GF-D8 (cell line): ENCODE data around the gene ARID4B.
A peak's percentile ranks its signal among the peaks of the same experiment; 100 is the strongest.
"Not testable (repeated sequence)": the region's sequence is repeated elsewhere in the genome, so short reads cannot be mapped to it uniquely, and the experiment has no call there.

Experiments used
- DNase-seq: peaks from one replicate; lab custom pipeline; 2025; lab: John Stamatoyannopoulos, UW

Gene ARID4B

DNA sequence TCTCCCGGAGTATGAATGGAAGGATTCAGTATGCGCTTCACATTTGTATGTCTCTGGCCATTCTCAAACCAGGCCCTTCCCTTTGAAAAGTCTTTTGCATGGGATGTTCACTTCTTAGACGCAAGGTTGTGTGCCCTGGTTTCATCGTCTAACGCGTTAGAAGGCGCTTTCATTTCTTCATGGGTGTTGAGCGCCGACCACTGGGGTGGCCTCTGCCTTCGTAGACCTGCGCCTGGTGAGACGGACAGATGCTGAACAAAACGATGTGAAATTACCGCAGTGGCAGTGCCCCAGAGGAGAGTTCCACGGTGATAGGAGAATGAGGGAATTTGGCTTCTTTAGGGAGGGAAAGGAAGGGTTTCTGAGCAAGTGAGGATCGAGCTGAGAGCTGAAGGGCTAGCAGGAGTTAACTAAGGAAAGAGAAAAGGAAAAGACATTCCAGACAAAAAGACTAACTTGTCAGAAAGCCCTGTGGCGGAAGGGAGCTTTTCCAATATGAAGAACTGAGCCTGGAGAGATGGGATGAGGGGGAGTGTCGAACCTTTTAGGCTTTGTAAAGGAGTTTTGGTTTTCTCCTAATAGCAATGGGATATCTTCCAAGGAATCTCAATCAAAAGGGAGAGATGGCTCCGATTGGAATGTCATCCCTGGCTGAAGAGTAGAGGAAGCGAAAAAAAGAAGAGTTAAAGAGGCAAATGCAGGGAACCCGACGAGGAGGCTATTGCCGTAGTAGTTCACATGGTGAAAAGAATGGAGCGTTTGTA, 1.3 kb upstream of the ARID4B start:
- peak; percentile 62 for DNase-seq

DNA sequence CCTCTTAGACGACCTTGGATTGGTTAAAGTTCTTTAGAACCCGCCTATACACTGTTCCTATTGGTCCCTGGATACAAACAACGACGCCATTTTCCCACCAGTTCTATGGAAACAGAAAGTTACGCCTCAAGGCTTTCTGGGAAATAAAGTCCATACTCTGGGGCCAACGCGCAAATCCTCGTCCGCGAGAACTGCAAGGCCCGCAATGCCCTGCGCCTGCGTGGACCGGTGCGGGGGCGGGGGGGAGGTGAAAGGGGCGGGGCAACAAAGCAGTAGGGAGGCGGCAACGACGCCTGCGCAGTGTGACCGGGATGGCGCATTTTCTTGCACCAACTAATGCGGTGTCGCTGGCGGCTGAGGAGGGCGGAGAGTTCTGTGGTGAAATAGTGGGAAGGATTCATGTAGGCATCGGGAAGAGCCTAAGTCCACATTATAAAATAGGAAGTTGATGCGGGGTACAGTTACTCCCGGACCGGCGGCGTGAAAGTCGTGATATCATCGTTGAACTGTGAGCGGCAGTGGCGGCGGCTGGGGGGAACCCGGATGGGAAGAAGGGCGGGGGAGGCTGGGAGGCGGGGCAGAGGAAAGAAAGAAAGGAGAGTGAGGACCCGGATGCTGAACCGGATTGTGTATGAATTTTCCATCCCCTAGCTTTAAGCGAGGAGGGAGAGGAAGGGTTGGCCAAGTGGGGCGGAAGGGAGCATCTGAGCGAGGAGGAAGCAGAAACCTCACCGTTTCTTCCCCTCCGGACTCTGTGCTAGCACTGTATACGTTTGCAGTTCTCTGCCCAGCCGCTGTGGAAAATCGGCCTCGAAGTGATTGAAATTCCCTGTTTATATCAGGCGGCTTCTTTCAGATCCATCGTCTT, 526 bp upstream of the ARID4B start, which contains the start of gene GGPS1:
GGPS1 (plus strand) TSS at position 300 of the 868 bp plus-strand sequence. CDS start 6,695 bp downstream, outside the sequence.
- DNase-seq, result peak; percentile 99

DNA sequence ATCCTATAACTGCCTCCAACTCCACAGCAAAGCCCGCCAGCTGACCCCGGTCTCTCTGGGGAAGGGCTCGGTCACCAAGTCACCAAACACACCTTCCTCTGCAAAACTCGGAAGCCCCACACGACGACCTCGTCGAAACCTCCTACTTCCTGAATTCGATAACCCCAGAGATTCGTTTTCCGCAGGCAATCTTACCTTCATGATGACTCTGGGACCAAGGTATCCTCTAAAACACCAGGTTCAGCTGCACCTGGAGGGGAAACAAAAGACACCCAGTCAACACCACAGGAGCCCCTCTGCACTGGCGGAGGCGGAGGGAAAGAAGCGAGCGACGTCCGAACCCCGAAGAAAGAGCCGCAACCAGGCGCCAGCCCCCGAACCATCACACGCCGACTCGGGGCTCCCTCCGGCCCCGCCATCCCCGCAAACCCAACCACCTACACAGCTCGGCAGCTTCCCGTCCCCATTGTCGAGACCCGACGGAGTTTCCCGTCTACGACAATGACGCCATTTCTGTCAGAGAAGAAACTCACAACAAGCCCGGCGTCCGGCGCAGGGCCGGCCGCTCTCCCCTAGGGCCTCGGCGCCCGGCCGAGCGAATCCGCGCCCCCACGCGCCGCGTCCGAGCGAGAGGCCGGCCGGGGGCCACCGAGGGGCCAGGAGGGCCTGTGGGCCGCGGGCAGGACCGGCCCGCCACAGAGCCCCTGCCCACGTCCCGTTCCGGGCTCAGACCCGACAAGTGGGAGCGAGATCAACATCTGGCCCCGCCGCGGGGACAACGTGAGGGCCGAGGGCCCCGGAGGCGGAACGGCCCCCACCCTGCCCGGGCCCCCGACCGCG, 1.0 kb downstream of the ARID4B start:
- peak; percentile 24 for DNase-seq

DNA sequence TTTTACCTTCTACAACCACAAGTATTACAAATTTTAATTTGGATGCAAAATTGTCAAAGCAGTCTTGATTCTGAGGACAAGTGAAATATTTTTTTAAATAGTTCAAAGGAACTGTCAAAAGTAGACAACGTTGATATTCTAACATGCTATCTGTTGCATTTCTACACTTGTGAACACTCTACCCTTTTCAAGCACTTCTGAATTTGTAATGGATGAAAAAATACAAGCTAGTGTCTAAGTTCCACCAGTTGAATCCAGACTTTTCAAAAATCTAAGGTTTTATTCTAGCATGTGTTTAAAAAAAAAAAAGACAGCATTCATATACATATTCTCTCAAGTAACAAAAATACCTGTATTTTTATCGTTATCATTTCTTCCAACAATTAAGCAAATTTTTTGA, 2.1 kb downstream of the ARID4B start:
- no peak for DNase-seq

DNA sequence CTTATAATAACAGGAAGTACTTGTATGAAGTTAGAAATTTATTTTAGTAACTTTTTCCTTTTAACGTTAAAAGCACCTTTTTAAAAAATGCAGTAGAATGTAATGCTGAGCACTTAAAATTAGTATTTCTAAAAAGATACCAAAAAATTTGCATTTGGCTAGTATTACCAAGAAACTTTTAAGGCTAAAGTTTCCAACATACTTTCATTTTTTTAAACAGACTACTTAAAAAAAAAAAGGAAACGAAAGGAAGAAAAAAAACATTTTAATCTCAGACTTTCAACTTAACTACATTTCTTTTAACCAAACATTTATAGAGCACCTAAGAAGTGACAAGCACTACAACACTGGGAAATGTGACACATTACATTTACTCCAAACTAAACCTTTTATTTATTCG, 2.8 kb downstream of the ARID4B start:
- no peak for DNase-seq

DNA sequence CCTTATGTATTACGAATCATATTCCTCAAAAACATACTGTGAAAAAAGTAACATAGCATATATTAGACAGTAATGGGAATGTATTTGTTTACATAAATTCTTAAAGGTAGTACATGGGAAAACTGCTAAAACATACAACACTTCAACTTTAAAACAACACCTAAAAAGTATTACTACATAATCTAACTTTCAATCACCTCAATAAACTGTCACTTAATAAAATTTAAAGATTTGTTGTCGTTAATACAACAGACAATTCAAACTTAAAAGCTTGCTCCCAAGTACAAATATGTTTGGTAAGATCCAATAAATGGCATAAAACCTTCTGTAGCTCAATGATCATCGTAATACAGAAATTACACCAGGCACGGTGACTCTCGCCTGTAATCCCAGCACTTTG, 3.7 kb downstream of the ARID4B start:
- DNase-seq, result no peak

DNA sequence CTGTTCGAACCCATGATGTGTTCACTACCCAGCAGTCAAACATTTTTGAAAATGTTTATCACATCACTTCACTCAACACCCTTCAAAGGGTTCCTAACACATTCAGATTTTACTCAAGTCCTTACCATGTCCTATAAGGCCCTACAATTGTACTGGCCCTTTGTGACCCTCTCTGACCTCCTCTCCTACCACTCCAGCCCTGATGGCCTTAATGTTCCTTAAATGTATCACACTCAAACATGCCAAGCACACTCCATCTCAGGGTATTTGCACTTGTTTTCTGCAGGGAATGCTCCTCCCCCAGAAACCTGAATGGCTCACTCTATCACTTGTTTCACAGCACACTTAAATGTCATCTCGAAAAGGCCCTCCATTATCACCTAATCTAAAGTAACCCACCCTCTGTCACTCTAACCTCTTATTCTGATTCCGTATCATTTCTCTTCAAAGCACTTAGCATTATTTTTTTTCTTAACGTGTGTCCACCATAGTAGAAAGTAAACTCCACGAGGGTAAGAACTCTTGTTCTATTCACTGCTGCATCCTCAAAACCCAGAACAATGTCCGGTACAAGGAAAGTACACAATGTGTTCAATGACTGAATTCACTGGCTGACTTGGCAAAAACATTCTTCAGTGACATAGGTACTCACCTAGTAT, 7.3 kb downstream of the ARID4B start:
- DNase-seq, result no peak

DNA sequence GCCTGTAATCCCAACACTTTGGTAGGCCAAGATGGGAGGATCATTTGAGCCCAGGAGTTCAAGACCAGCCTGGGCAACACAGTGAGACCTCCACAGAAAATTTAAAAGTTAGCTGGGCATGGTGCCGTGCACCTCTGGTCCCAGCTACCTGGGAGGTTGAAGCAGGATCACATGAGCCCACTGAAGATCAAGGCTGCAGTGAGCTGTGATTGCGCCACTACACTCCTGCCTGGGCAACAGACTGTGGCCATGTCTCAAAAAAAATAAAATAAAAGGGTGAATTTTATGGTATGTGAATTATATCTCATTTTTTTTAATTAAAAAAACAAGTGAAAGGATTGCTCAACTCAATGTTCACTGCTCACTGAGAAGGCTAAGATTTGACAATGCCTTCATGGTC, 8.7 kb downstream of the ARID4B start:
- DNase-seq, result no peak

DNA sequence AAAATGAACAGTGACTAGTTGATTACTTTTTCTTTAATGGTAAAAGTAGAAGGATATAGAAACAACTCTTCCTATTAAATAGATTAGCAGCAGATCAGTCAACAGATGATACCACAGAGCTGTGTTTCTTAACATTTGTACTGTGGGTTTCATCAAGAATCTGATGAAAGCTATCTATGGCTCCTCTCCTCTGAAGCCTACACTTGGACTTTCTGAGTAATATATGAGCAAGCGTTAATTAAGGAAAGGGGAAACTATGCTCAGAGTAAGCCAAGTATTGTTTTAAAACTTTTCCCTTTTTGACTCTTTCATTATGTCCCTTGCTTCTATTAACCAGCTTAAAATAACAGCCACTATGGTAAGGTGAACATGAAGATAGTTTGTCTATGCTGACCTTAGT, 10.8 kb downstream of the ARID4B start:
- DNase-seq, result peak; percentile 12

DNA sequence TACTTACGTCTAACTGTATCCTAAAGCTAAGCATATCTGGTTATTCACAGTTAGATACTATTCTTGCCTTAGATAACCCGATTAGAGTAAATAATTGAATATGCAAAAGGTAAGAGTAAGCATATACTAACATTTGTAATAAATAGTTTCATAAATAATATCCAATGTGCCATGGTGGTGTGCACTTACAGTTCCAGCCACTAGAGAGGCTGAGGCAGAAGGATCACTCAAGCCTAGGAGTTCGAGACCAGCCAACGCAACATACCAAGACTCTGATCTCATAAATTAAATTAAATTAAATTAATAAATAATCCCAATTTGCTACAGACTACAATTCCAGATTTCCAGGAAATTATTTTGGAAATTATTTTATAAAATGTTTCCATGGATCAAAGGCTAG, 12.2 kb downstream of the ARID4B start:
- DNase-seq, result no peak

DNA sequence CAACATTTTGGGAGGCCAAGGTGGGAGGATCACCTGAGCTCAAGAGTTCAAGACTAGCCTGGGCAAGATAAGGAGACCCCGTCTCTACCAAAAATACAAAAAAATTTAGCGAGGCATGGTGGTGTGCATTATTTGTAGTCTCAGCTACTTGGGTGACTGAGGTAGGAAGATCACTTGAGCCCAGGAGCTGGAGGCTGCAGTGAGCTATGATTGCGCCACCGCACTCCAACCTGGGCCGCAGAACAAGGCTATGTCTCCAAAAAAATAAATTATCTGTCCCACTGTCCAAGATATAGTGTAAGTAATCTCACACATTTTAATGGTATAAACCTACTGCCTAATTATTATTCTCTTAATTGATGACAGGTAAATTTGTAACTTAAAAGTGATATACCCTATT, 12.8 kb downstream of the ARID4B start:
- no peak for DNase-seq

DNA sequence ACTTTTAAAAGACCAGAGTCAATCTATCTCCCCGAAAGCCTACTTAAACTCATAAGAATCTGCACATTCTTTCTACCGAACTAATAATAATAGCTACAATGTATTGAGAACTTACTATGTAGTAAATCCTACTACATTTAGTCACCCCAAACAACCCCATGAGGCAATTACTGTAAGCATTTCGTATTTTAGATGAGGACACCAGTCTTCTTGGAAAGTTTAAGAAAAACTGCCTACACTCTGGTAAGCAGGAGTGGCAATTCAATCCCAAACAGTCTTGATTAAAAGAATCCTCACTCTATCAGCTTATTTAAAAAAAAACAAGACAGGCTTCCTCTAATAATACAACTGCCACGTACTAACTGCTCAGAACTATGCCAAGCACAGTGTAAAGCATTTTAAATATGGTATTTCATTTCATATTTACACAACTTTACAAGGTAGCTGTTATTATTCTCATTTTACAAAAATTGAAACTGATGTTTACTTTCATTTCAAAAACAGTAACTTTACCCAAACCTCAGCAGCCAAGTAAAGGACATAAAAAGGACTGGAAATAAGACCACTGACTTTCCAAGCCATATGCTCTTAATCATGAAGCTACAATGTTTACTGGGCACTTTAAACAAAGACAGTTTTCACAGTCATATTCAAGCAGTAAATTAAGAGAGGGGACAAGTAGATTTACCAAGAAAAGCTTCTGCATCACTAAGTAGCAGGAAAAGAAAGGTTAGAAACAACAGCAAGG, 13.9 kb downstream of the ARID4B start:
- DNase-seq, result no peak

DNA sequence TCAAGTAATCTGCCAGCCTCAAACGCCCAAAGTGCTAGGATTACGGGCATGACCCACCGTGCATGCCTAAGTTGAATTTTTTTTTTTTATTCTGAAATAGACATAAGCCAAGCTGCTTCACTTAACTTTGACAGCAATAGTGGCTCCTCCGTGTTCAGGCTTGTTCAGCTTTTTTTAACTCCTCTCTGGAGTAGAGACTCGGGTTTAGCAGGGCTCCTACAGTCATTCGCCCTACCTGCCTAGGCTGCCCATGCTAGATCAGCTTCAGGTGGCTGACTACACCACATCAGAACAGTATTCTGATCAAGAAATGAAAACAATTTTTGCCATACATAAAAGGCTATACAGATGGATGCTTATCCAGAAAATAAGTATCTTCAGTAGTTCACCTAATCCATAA, 14.7 kb downstream of the ARID4B start:
- DNase-seq, result no peak

DNA sequence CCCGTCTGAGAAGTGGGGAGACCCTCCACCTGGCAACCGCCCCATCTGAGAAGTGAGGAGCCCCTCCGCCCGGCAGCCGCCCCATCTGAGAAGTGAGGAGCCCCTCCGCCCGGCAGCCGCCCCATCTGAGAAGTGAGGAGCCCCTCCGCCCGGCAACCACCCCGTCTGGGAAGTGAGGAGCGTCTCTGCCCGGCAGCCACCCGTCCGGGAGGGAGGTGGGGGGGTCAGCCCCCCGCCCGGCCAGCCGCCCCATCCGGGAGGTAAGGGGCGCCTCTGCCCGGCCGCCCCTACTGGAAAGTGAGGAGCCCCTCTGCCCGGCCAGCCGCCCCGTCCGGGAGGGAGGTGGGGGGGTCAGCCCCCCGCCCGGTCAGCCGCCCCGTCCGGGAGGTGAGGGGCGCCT, 18.8 kb downstream of the ARID4B start:
- not testable (repeated sequence) for DNase-seq

DNA sequence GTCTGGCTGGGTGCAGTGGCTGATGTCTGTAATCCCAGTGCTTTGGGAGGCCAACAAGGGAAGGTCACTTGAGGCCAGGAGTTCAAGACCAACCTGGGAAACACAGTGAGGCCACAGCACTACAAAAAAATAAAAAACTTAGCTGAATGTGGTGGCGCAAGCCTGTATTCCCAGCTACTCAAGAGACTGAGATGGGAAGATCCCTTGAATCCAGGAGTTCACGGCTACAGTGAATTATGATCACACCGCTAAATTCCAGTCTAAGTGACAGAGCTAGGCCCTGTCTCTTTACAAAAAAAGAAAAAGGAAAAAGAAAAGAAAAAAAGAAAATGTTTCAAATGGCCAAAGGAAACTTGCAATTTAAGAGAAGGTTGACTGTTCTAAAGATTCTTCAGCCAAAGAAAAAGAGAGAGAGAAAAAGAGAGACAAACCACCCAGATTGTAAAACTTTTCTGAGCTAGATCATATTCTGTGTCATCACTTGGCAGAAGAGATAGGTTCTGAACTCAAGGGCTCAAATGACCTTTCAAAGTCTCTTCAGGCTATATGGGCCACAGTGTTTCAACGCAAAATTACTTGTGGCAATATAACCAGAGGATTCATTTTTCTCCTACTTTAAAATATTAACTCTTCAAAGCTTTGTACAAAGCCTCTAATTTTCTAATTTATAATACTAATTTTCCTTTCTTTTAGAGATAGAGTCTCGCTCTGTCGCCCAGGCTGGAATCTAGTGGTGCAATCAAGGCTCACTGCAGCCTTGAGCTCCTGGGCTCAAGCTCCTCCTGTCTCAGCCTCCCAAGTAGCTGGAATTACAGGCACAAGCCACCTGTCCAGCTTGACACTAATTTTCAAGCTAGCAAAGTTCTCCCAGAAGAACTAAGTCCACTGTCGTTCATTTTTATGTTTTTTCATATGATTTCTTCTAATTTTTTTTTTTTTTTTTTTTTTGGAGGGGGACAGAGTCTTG, 20.5 kb downstream of the ARID4B start:
- DNase-seq, result no peak

DNA sequence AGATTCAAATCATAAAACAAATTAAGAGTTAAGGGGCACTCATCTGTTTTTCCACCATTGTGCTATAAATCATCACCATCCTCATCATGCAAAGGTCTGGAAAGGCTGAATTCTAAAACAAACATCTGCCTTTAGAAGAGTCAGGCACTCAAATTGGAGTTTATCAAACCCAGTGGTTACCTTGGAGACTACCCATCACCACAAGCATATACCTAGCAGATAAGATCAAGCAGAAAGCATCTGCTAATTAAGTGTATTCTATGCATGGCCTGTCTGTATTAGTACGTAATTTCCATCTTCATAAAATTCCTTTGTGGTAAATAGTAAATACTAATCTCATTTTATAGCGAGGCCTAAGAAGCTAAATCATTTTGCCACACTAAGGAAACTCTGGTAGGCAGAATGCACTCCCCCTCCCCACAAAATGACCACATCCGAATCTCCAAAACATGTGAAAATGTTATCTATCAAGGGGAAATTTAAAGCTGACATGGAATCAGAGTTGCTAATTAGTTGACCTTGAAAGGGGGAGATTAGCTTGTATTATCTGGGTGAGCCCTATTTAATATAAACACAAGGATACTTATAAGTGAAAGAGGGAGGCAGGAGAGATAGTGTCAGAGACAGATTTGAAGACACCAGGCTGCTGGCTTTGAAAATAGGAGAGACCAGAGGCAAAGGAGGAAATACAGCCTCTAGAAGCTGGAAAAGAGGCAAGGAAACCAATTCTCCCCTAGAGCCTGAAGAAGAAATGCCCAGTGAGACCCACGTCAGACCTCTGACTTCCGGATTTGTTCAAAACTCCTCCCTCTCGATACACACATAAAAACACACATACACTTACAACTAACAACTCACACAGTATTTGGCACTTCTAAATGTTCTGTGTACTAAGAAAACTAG, 23.2 kb downstream of the ARID4B start:
- no peak for DNase-seq

DNA sequence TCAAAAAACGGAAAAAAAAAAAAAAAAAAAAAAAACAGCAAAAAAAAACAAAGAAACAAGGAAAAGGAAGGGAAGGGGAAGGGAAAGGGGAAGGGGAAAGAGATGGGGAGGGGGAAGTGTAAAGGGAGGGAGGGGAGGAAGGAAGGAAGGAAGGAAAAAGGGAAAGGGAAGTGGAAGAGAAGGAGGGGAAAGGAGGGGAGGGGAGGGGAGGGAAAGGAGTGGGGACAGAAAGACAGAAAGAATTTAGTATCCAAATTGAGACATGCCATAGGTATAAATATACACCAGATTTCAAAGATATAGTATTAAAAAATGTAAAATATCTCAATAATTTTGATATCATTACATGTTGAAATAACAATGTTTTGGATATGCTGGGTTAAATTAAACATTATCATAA, 25.8 kb downstream of the ARID4B start:
- DNase-seq, result no peak

DNA sequence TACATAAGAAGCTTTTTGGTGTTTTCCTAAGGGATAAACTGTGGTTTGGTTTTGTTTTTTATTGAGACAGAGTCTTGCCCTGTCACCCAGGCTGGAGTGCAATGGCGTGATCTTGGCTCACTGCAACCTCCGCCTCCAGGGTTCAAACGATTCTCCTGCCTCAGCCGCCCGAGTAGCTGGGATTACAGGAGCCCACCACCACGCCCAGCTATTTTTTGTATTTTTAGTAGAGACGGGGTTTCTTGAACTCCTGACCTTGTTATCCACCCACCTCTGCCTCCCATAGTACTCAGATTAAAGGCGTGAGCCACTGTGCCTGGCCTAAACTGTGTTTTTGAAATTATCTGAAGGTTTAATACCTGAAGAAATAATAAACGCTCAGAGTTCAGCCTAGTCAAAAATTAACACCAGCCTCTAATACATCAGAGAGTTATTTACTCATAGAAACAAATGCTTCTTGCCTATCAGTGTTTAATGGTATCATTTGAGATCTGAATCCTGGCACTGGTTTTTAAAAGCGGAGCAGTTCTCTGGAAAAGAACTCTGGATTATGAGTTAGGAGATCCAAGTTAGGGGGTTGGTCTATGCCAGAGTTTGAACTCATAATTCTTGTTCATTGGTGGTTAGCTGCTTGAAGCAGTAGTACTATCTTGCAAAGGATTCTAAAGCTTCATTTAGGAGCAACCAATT, 28.7 kb downstream of the ARID4B start:
- DNase-seq, result no peak
